ENCODE results near the gene SERPINE1.
"Not testable (repeated sequence)": the region's sequence is repeated elsewhere in the genome, so short reads cannot be mapped to it uniquely, and the experiment has no call there.

SERPINE1 gene

GRCh38 chr7:101124376-101125056 is 2.4 kb upstream of the SERPINE1 start:
- DNase-seq = peak; percentile 56

GRCh38 chr7:101125989-101126650 is 784 bp upstream of the SERPINE1 start:
- DNase-seq = no peak

- no peak for DNase-seq
Observed at GRCh38 chr7:101127460-101128039, 646 bp downstream of the SERPINE1 start.

GRCh38 chr7:101128040-101128834 is 1.3 kb downstream of the SERPINE1 start:
- no peak for DNase-seq

GRCh38 chr7:101129603-101130117 is 2.8 kb downstream of the SERPINE1 start:
- DNase-seq = no peak

GRCh38 chr7:101132626-101133600 is 6.0 kb downstream of the SERPINE1 start:
- DNase-seq = not testable (repeated sequence)

- no peak for DNase-seq
Observed at GRCh38 chr7:101133621-101134398, 6.9 kb downstream of the SERPINE1 start.

- DNase-seq = no peak
Observed at GRCh38 chr7:101134399-101134980, 7.6 kb downstream of the SERPINE1 start.

GRCh38 chr7:101137651-101138212 is 10.8 kb downstream of the SERPINE1 start:
- no peak for DNase-seq

GRCh38 chr7:101138213-101138870 is 11.4 kb downstream of the SERPINE1 start:
- DNase-seq = peak; percentile 89

GRCh38 chr7:101140339-101140699 is 13.4 kb downstream of the SERPINE1 start:
- DNase-seq = no peak

GRCh38 chr7:101140746-101141382 is 14.0 kb downstream of the SERPINE1 start:
- DNase-seq = no peak

GRCh38 chr7:101151908-101152651 is 25.2 kb downstream of the SERPINE1 start:
- no peak for DNase-seq

GRCh38 chr7:101153969-101154692 is 27.2 kb downstream of the SERPINE1 start, which contains the start of gene AP1S1:
AP1S1 (plus strand) TSS chr7:101154476; CDS start chr7:101154515, 39 bp downstream.
- DNase-seq = peak; percentile 70

- no peak for DNase-seq
Observed at GRCh38 chr7:101154693-101155102, 27.8 kb downstream of the SERPINE1 start.

GRCh38 chr7:101155303-101155702 is 28.4 kb downstream of the SERPINE1 start:
- DNase-seq = no peak

- DNase-seq = no peak
Observed at GRCh38 chr7:101156277-101156676, 29.4 kb downstream of the SERPINE1 start.
